HG02943 (cell line): Measurements from ENCODE around the gene NHERF2.

Experiments used
- ATAC-seq: cut with Tn5 transposase; IDR thresholded peaks from one replicate; pipeline ENCODE4 v1.9.1; 2021; ENCODE audit warnings: mild to moderate bottlenecking, low read depth, moderate library complexity; ENCODE audit not compliant: unreplicated experiment

NHERF2 gene

GRCh38 chr16:2056681-2057407 is 30.1 kb downstream of the NHERF2 start:
- ATAC-seq: no peak

GRCh38 chr16:2057438-2057837 is 30.7 kb downstream of the NHERF2 start:
- no peak for ATAC-seq

- no peak for ATAC-seq
Observed at GRCh38 chr16:2058420-2058819, 31.7 kb downstream of the NHERF2 start.

GRCh38 chr16:2058872-2059271 is 32.2 kb downstream of the NHERF2 start:
- no peak for ATAC-seq

- ATAC-seq: no peak
Observed at GRCh38 chr16:2060346-2060745, 33.6 kb downstream of the NHERF2 start.

GRCh38 chr16:2061023-2061422 is 34.3 kb downstream of the NHERF2 start:
- ATAC-seq: no peak

GRCh38 chr16:2061526-2061925 is 34.8 kb downstream of the NHERF2 start:
- ATAC-seq: no peak

- no peak for ATAC-seq
Observed at GRCh38 chr16:2062801-2063200, 36.1 kb downstream of the NHERF2 start.

GRCh38 chr16:2063861-2064260 is 37.2 kb downstream of the NHERF2 start:
- no peak for ATAC-seq

- ATAC-seq: no peak
Observed at GRCh38 chr16:2064368-2064945, 37.8 kb downstream of the NHERF2 start.

GRCh38 chr16:2066139-2066538 is 39.4 kb downstream of the NHERF2 start:
- no peak for ATAC-seq

GRCh38 chr16:2070576-2071453 is 44.1 kb downstream of the NHERF2 start:
- ATAC-seq: no peak

GRCh38 chr16:2071454-2072202 is 44.9 kb downstream of the NHERF2 start:
- ATAC-seq: no peak

GRCh38 chr16:2072926-2073325 is 46.2 kb downstream of the NHERF2 start:
- no peak for ATAC-seq

GRCh38 chr16:2074071-2074470 is 47.4 kb downstream of the NHERF2 start:
- no peak for ATAC-seq

GRCh38 chr16:2075631-2076030 is 48.9 kb downstream of the NHERF2 start:
- no peak for ATAC-seq

GRCh38 chr16:2076072-2076865 is 49.6 kb downstream of the NHERF2 start:
- ATAC-seq: no peak

GRCh38 chr16:2077016-2077415 is 50.3 kb downstream of the NHERF2 start:
- ATAC-seq: no peak

- no peak for ATAC-seq
Observed at GRCh38 chr16:2077696-2078095, 51.0 kb downstream of the NHERF2 start.

GRCh38 chr16:2078096-2078495 is 51.4 kb downstream of the NHERF2 start:
- no peak for ATAC-seq
